Colonic mucosa (tissue), 4 donors: ENCODE measurements around the gene EDIL3. TPM values are rescaled to one million over a fixed set of nuclear protein-coding genes. Genes with fewer than 3 reads are reported as not detected.

Source experiments
- DNase-seq: peaks from one replicate; pipeline ENCODE4 v3.0.0-alpha.2; 2020
- H3K27ac ChIP-seq: fragments of 200-600 bp; one replicate; pipeline ENCODE4 v1.8.0; 2021
- H3K27me3 ChIP-seq: fragments of 200-600 bp; one replicate; pipeline ENCODE4 v1.8.0; 2021
- H3K36me3 ChIP-seq: fragments of 200-600 bp; one replicate; pipeline ENCODE4 v1.8.0; 2021
- H3K4me1 ChIP-seq: fragments of 200-600 bp; one replicate; pipeline ENCODE4 v1.8.0; 2021; ENCODE audit warnings: mild to moderate bottlenecking
- H3K4me3 ChIP-seq: fragments of 200-600 bp; one replicate; pipeline ENCODE4 v1.8.0; 2021
- H3K9ac ChIP-seq, 2 donors: one replicate each; pipeline ENCODE4 v1.7.0; 2013; ENCODE audit warnings: control low read depth in 2 of 2, low read depth in 2 of 2, low read length in 2 of 2
- H3K9me3 ChIP-seq: fragments of 200-600 bp; one replicate; pipeline ENCODE4 v1.8.0; 2021
- CTCF ChIP-seq: fragments of 200-600 bp; IDR thresholded peaks from one replicate; pipeline ENCODE4 v1.8.0; 2022; ENCODE audit warnings: antibody characterized with exemption, mild to moderate bottlenecking
- intact Hi-C: fragments of 100-400 bp; cut with DNase I; formaldehyde crosslinking; loops from one replicate; pipeline ENCODE4 v1.14.1; 2022
- total RNA-seq, 2 donors: library from RNA; stranded (reverse); fragmentation: NEBNext Ultra II Directional in 1 of 2; extraction: Animal tissue kit (Norgen Biotek cat#: 25700) in 1 of 2; gene quantifications; one replicate each; pipeline ENCODE4 v1.2.1, GENCODE V29; 2021
- donor health status: healthy.
- donor health status: DM: no; HTN: no; CAD: no.
- donor health status: DM: no; HTN: no; CAD: no.

EDIL3 gene
- total RNA-seq, 2 donors from 2014 or later = 23.6 to 27.5 TPM

DNA sequence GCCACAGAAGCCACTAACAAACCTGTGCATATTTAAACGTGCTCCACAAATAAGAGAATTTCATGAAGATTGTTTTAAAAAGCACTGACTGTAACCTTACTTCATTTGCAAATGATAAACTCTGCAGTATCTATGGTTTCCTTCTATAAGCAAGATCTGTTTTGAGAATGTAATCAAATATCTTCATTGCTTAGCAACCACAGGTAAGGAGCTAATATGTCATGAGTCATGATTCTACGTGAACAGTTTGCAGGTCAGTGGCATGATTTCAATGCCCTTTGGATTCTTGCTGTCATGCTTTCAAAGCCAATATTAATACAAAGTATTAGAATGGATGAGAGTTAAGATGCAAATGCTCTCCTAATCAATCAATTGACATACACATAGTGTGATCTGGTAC lies 325.0 kb downstream of the EDIL3 start:
- no peak for DNase-seq
- no peak for TF ChIP-seq CTCF
- Histone ChIP-seq H3K27ac (no peak overlapping the region), H3K4me1 (no peaks in the 10 kb centered on the region), H3K27me3 (no peaks in the 10 kb centered on the region), H3K9ac (no peak overlapping the region), H3K9me3 (no peaks in the 10 kb centered on the region), H3K36me3 (no peaks in the 10 kb centered on the region), H3K4me3 (no peak overlapping the region)
- intact Hi-C loops = no loop called here

- TF ChIP-seq CTCF = no peak
- no peak overlapping the region for H3K4me3 ChIP-seq
- H3K27ac ChIP-seq = no peak overlapping the region
- DNase-seq = no peak
- H3K9me3 ChIP-seq = no peaks in the 10 kb centered on the region
- no peaks in the 10 kb centered on the region for H3K36me3 ChIP-seq
- no peaks in the 10 kb centered on the region for H3K27me3 ChIP-seq
- no peaks in the 10 kb centered on the region for H3K4me1 ChIP-seq
- H3K9ac ChIP-seq = no peak overlapping the region
- intact Hi-C loops = no loop called here
Measured at GRCh38 chr5:84058561-84058960, 326.1 kb downstream of the EDIL3 start.

DNA sequence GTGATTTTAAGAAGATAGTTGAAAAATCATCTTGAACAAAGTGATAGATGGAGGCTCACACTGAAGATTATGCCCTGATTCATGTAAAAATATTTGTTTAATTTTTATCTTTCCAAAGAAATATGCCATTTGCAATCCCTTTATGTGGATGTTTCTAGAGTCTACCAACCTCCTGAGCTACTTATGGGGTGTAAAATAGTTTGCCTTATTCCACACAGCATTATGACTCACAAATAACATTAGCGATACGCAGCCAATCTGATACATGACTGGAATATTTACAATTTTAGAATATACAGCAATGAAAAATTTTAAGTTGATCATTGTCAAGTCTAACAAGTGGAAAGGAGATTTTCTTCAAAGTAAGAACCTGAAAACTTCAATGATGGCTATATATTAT lies 327.5 kb downstream of the EDIL3 start:
- no peaks in the 10 kb centered on the region for H3K27me3 ChIP-seq
- H3K9ac ChIP-seq = no peak overlapping the region
- no peak for TF ChIP-seq CTCF
- H3K27ac ChIP-seq = no peak overlapping the region
- H3K9me3 ChIP-seq = no peaks in the 10 kb centered on the region
- no peaks in the 10 kb centered on the region for H3K36me3 ChIP-seq
- intact Hi-C loops = no loop called here
- DNase-seq = no peak
- no peaks in the 10 kb centered on the region for H3K4me1 ChIP-seq
- no peak overlapping the region for H3K4me3 ChIP-seq

DNA sequence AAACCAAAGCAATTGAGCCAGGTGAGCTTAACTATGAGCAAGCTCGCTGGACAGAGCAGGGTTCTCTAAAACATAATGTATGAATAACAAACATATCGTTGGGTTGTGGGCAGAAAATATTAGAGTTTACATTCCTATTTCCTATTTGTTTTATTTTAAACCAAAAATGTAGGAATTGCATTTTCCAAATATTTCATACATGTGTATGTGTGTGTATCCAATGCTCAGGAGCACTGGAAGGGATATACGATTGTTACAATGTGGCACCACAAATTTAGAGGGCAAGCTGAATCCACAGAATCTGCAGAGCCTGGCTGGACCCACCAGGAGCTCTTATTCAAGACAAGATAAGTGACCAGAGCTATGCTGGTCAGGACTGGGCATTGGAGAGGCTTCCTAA lies 338.7 kb downstream of the EDIL3 start:
- Histone ChIP-seq H3K27ac (no peak overlapping the region), H3K27me3 (no peaks in the 10 kb centered on the region), H3K9ac (no peak overlapping the region), H3K9me3 (no peaks in the 10 kb centered on the region), H3K36me3 (no peaks in the 10 kb centered on the region), H3K4me3 (no peak overlapping the region), H3K4me1 (no peaks in the 10 kb centered on the region)
- intact Hi-C loops = no loop called here
- no peak for TF ChIP-seq CTCF
- no peak for DNase-seq

GRCh38 chr5:84036842-84037241 lies 347.8 kb downstream of the EDIL3 start:
- Histone ChIP-seq H3K4me3 (no peak overlapping the region), H3K4me1 (no peaks in the 10 kb centered on the region), H3K36me3 (no peaks in the 10 kb centered on the region), H3K27me3 (no peaks in the 10 kb centered on the region), H3K9me3 (no peaks in the 10 kb centered on the region), H3K27ac (no peak overlapping the region), H3K9ac (no peak overlapping the region)
- TF ChIP-seq CTCF = no peak
- no peak for DNase-seq
- intact Hi-C loops = no loop called here

GRCh38 chr5:84032324-84032723 lies 352.4 kb downstream of the EDIL3 start:
- H3K9ac ChIP-seq = no peak overlapping the region
- no peak overlapping the region for H3K4me3 ChIP-seq
- TF ChIP-seq CTCF = no peak
- no peak for DNase-seq
- H3K9me3 ChIP-seq = no peaks in the 10 kb centered on the region
- intact Hi-C loops = no loop called here
- no peaks in the 10 kb centered on the region for H3K36me3 ChIP-seq
- no peak overlapping the region for H3K27ac ChIP-seq
- H3K27me3 ChIP-seq = no peaks in the 10 kb centered on the region
- no peaks in the 10 kb centered on the region for H3K4me1 ChIP-seq
